Esophagus muscularis mucosa (tissue), 4 donors: ENCODE results near the gene PRLR. TPM values are rescaled to one million over a fixed set of nuclear protein-coding genes. Genes with fewer than 3 reads are reported as not detected.

Experiments used
- DNase-seq: peaks from one replicate; pipeline ENCODE4 v3.0.0-alpha.2; 2017; ENCODE audit errors: extremely low spot score
- H3K27ac ChIP-seq, 4 donors: fragments of 200-600 bp; sonication (generic); replicated peaks in 1 of 4; 1 replicate in 3 of 4; 2 replicates in 1 of 4; pipeline ENCODE4 v1.5.1; 2016 to 2019; ENCODE audit warnings: mild to moderate bottlenecking in 1 of 4
- H3K27me3 ChIP-seq, 4 donors: fragments of 200-600 bp; sonication (generic); one replicate each; pipeline versions ENCODE4 v1.5.1 to v1.6.0; 2016 to 2019
- H3K36me3 ChIP-seq, 4 donors: fragments of 200-600 bp; sonication (generic); one replicate each; pipeline ENCODE4 v1.5.1; 2016 to 2019
- H3K4me1 ChIP-seq, 4 donors: fragments of 200-600 bp; sonication (generic); one replicate each; pipeline ENCODE4 v1.5.1; 2016 to 2019
- H3K4me3 ChIP-seq, 4 donors: fragments of 200-600 bp; sonication (generic); 1 replicate in 2 of 4; 2 replicates in 2 of 4; pipeline ENCODE4 v1.5.1; 2016 to 2019; ENCODE audit warnings: mild to moderate bottlenecking in 4 of 4, moderate library complexity in 1 of 4
- H3K9me3 ChIP-seq, 4 donors: fragments of 200-600 bp; sonication (generic); 1 replicate in 3 of 4; 2 replicates in 1 of 4; pipeline ENCODE4 v1.5.1; 2016 to 2019
- CTCF ChIP-seq, 3 experiments: fragments of 200-600 bp in 2 of 3; fragments of 450-650 bp in 1 of 3; sonication (generic) in 2 of 3; IDR thresholded peaks; one replicate each; pipeline ENCODE4 v1.5.1; 2017 to 2019; ENCODE audit warnings: antibody characterized with exemption in 3 of 3, mild to moderate bottlenecking in 2 of 3, moderate library complexity in 1 of 3
- EP300 ChIP-seq: sonication (generic); formaldehyde crosslinking; IDR thresholded peaks from one replicate; pipeline ENCODE4 v1.6.1; 2017; ENCODE audit warnings: antibody characterized with exemption
- POLR2A ChIP-seq: fragments of 450-650 bp; IDR thresholded peaks from one replicate; pipeline ENCODE4 v1.6.1; 2017; ENCODE audit warnings: antibody characterized with exemption, moderate library complexity, mild to moderate bottlenecking, low read depth
- POLR2AphosphoS5 ChIP-seq, 2 donors: sonication (generic); formaldehyde crosslinking; IDR thresholded peaks; one replicate each; pipeline ENCODE4 v1.6.1; 2017; ENCODE audit warnings: antibody characterized with exemption in 2 of 2
- WGBS: methylation state at CpG from one replicate; pipeline ENCODE4 v1.1.5; 2018; 5-methylcytosine and 5-hydroxymethylcytosine counted together
- intact Hi-C: fragments of 100-400 bp; cut with DNase I; formaldehyde crosslinking; loops from one replicate; pipeline ENCODE4 v1.15.1; 2023
- total RNA-seq, 4 donors: library from RNA; depleted of rRNA; stranded (reverse); fragments of >200 nt; gene quantifications; one replicate each; pipeline versions ENCODE4 v1.1.0 to v1.2.1, GENCODE V29; 2016

The PRLR gene
- total RNA-seq, 4 donors from 2014 or later: 0.66 to 1.7 (median 0.79) TPM

- no peaks in the 10 kb centered on the region for H3K4me1 ChIP-seq
- TF ChIP-seq POLR2A: no peak
- no peak for DNase-seq
- no peaks in the 10 kb centered on the region for H3K9me3 ChIP-seq
- intact Hi-C loops: loop anchor here (10.0 kb wide), 1 partner anchor 829 kb away; no protein-coding TSS in a partner anchor
- no peak overlapping the region for H3K4me3 ChIP-seq
- no peaks in the 10 kb centered on the region for H3K36me3 ChIP-seq
- H3K27ac ChIP-seq: no peak overlapping the region
- H3K27me3 ChIP-seq: no peaks in the 10 kb centered on the region
- 45% methylated on average over 3 of the region's 3 CpGs for WGBS
These were observed 134.1 kb downstream of the PRLR start for GRCh38 chr5:35096216-35096615.

- Histone ChIP-seq H3K4me1 (no peaks in the 10 kb centered on the region), H3K27me3 (no peaks in the 10 kb centered on the region), H3K27ac (no peak overlapping the region), H3K36me3 (no peaks in the 10 kb centered on the region), H3K4me3 (no peak overlapping the region), H3K9me3 (no peaks in the 10 kb centered on the region)
- WGBS: 83% methylated on average over 3 of the region's 3 CpGs
- intact Hi-C loops: loop anchor here (10.0 kb wide), 1 partner anchor 829 kb away; no protein-coding TSS in a partner anchor
- DNase-seq: no peak
- TF ChIP-seq POLR2AphosphoS5 (IDR thresholded peaks at IDR 0.05): no peak
- TF ChIP-seq POLR2A: no peak
- no peak for TF ChIP-seq CTCF (IDR thresholded peaks at IDR 0.05)
- TF ChIP-seq EP300: no peak
These were observed 134.9 kb downstream of the PRLR start for GRCh38 chr5:35095366-35095765.

GRCh38 chr5:35094948-35095347 is 135.3 kb downstream of the PRLR start:
- no peak overlapping the region for H3K27ac ChIP-seq
- H3K27me3 ChIP-seq: no peaks in the 10 kb centered on the region
- TF ChIP-seq CTCF (IDR thresholded peaks at IDR 0.05) (no peak), POLR2A (no peak), EP300 (no peak), POLR2AphosphoS5 (IDR thresholded peaks at IDR 0.05) (no peak)
- H3K36me3 ChIP-seq: no peaks in the 10 kb centered on the region
- H3K4me1 ChIP-seq: no peaks in the 10 kb centered on the region
- H3K4me3 ChIP-seq: no peak overlapping the region
- intact Hi-C loops: loop anchor here (10.0 kb wide), 1 partner anchor 830 kb away; no protein-coding TSS in a partner anchor
- DNase-seq: no peak
- 92% methylated on average over 2 of the region's 3 CpGs for WGBS
- H3K9me3 ChIP-seq: no peaks in the 10 kb centered on the region

- Histone ChIP-seq H3K4me3 (no peak overlapping the region), H3K36me3 (no peaks in the 10 kb centered on the region), H3K4me1 (peaks cover 0 to 9% (median 3%) of the 10 kb centered on the region in 4 donors), H3K27me3 (no peaks in the 10 kb centered on the region), H3K27ac (no peak overlapping the region), H3K9me3 (no peaks in the 10 kb centered on the region)
- WGBS: 92% methylated on average over 2 of the region's 2 CpGs
- TF ChIP-seq CTCF (IDR thresholded peaks at IDR 0.05): no peak
- TF ChIP-seq EP300: no peak
- TF ChIP-seq POLR2AphosphoS5 (IDR thresholded peaks at IDR 0.05): no peak
- no peak for TF ChIP-seq POLR2A
- intact Hi-C loops: loop anchor here (10.0 kb wide), 1 partner anchor 832 kb away; no protein-coding TSS in a partner anchor
- DNase-seq: no peak
These were observed 137.6 kb downstream of the PRLR start for GRCh38 chr5:35092703-35093102.

- no peaks in the 10 kb centered on the region for H3K9me3 ChIP-seq
- WGBS: 94% methylated on average over 5 of the region's 5 CpGs
- no peaks in the 10 kb centered on the region for H3K36me3 ChIP-seq
- DNase-seq: no peak
- H3K27me3 ChIP-seq: no peaks in the 10 kb centered on the region
- H3K4me3 ChIP-seq: no peak overlapping the region
- TF ChIP-seq EP300 (no peak), POLR2A (no peak), POLR2AphosphoS5 (IDR thresholded peaks at IDR 0.05) (no peak), CTCF (IDR thresholded peaks at IDR 0.05) (no peak)
- H3K4me1 ChIP-seq: peaks cover 0 to 11% (median 4%) of the 10 kb centered on the region in 4 donors
- H3K27ac ChIP-seq: no peak overlapping the region
- intact Hi-C loops: loop anchor here (10.0 kb wide), 1 partner anchor 833 kb away; no protein-coding TSS in a partner anchor
These were observed 138.6 kb downstream of the PRLR start for GRCh38 chr5:35091704-35092103.
